ENCODE data around the gene SECISBP2.
A peak's percentile ranks its signal among the peaks of the same experiment; 100 is the strongest.
"Not testable (repeated sequence)": the region's sequence is repeated elsewhere in the genome, so short reads cannot be mapped to it uniquely, and the experiment has no call there.

The SECISBP2 gene

GRCh38 chr9:89310475-89311345 lies 7.6 kb upstream of the SECISBP2 start, which contains the start of gene CKS2:
TSS of gene CKS2 (plus strand) at chr9:89311195. CDS start at chr9:89311293, 98 bp downstream.
- DNase-seq: peak; percentile 99

DNA sequence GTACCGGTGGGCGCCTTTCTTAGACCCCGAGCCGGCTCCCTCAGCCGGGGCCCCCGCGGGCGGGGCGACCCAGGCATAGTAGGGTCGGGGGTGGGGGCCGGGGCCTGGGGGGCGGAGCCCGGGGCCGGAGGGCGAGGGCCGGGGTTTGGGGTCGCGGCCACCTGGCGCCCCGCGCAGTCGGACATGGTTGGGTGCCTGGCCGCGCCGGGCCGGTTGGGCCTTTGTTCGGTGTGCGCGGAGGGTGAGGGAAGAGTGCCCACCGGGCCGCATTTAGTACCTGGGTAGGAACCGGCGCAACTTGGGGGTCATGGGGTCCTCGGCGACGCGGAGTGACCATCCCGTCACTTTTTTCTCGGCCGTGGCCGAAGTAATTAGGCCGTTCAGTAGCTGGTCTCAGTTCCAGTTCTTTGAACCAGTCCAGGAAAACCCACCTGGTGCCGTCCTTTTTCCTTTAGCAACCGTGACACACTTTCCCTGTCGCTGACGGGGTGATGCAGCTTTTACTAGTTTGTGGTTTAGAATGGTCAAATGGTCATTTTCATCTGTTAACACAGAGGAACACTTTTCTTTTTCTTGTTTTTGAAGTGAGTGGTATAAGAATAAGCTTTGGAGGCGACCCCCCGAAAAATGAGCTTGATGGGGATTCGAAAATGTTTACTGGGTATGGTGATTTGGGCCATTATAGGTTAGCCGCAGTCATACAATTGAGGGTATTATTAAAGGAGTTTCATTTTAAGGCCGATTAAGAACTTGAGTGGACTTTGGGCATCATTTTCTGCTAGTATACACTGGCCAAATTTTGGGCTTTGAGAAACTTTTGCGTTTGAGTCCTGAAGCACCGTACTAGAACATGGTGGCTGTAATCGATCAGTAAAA lies 6.7 kb upstream of the SECISBP2 start:
- DNase-seq: no peak

DNA sequence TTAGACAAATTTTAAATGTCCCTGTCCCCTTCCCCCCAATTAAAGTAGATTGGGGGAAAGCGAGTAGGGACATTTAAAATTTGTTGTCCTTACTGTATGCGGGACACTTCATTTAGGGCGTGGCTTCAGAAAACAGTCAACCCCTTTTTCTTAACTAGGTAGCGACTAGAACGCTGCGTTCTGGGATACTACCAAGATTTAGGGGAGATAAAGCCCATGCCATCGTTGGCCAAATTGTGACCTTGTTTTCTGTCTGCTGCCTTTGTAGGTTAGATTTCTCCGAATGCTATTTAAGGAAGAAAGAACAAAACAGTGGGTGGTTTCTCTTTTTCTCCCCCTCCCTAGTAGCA lies 6.1 kb upstream of the SECISBP2 start:
- peak; percentile 15 for DNase-seq

DNA sequence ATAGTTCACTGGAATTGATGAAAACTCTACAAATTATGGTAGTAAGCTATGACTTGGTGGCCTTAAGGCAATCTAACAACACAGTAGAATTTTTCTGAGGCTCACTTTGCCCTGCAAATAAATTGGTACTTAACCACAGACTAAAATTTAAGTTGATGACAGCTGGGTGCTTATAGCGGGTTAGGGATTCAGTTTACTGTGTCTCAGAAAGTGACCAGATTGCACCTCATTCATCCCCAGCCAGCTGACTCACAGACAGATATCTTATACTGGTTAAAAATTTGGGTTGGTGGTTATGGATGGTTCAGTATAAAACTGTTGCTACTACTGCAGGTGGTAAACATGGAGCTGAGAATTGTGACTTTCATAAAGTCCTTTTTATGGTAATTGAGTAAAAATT lies 4.5 kb upstream of the SECISBP2 start:
- no peak for DNase-seq

DNA sequence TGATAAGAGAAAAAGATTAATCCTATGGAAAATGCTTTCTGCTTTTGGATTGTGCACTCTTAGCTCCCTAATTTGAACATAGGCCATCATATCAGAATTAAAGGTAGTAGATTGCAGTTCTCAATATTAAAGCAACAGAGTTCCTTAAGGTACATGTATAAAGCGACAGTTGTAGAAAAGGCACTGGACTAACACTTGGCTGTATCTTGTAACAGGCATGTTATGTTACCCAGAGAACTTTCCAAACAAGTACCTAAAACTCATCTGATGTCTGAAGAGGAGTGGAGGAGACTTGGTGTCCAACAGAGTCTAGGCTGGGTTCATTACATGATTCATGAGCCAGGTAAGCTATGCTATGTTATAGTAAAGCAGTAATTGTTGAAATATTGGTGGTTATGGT lies 3.3 kb upstream of the SECISBP2 start:
- DNase-seq: peak; percentile 4

- no peak for DNase-seq
Observed at GRCh38 chr9:89315482-89315881, 2.8 kb upstream of the SECISBP2 start.

DNA sequence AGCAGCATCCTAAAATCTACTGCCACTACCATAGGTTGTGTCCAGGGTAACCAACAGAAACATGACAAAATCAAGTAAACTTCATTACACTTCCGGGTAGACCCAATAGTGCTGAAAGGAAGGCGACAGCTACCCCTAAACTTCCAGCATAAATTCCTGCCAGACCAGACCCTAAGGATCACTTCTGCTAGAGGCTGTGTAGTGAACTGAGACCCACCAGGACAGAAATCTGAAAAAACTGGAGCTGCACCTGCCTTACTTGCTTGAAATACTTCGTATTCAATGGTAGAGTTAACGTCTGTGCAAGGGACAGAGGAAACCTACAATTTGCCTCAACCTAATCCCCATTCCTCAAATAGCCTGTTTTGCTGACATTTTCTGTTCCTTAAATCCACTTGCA lies 1.0 kb upstream of the SECISBP2 start:
- no peak for DNase-seq

DNA sequence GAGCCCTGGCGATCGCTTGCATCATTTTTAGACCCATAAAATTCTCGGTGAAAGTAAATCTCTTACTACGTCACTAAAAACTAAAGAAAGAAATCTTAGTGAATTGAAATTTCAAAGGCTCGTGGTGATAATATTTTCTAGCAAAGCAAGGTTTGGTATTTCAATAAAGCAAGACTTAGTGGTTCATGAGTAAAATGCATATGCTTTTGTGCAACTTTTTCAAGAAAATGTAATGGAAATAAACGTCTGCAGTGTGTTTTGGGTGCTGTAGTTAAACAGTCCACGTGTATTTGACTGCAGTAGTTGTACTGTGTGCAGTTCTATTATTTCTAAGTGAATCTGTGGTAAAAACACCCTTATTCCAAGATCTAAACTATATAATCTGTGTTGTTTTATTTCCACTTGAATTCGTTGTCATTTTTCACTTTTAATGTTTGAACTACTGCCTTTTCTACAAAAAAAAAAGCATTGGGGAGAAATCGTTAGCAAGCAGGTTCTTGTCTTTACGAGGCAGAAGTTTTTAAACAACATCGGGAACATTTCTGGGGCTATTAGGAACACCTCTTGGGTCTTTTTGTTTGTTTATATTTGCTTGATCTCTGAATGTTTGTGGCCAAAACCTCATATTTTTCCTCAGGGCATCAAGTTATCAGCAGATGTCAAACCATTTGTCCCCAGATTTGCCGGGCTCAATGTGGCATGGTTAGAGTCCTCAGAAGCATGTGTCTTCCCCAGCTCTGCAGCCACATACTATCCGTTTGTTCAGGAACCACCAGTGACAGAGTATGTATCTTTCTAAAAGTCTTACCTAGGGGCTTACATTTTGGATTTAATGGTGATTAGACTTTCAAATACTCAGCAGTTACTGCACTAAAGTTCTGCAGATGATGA lies 960 bp downstream of the SECISBP2 start:
- DNase-seq: no peak

- no peak for DNase-seq
Observed at GRCh38 chr9:89323390-89323789, 5.1 kb downstream of the SECISBP2 start.

DNA sequence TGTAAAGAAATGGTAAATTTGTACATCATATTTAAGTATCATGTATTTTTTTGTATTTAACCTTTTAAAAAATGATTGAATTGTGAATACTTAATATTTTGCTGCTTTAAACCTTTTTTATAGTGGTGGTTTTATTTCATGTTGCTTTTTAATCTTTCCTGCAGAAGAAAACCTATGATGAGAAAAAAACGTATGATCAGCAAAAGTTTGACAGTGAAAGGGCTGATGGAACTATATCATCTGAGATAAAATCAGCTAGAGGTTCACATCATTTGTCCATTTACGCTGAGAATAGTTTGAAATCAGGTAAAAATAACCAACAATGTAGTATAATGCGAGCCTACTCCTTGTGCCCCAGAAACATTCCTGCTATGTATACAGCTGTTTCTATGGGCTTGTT lies 7.4 kb downstream of the SECISBP2 start:
- DNase-seq: no peak

DNA sequence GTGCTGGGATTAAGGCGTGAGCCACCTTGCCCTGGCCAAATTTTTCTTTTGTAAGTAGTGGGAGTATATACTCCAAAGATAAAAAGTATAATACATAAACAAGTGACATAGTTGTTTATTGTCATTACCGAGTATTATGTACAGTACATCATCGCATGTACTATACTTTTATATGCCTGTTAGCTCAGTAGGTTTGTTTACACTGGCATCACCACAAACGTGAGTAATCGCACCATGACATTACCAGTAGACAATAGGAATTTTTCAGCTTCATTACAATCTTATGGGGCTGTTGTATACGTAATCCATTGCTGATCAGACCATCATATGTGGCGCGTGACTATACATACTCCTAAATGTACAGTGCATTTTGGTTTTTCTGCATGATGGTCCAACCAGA lies 9.8 kb downstream of the SECISBP2 start:
- no peak for DNase-seq

- no peak for DNase-seq
Observed at GRCh38 chr9:89329917-89330316, 11.6 kb downstream of the SECISBP2 start.

GRCh38 chr9:89330513-89330912 lies 12.2 kb downstream of the SECISBP2 start:
- DNase-seq: no peak

GRCh38 chr9:89339807-89340206 lies 21.5 kb downstream of the SECISBP2 start:
- DNase-seq: no peak

- no peak for DNase-seq
Observed at GRCh38 chr9:89340332-89340731, 22.0 kb downstream of the SECISBP2 start.

DNA sequence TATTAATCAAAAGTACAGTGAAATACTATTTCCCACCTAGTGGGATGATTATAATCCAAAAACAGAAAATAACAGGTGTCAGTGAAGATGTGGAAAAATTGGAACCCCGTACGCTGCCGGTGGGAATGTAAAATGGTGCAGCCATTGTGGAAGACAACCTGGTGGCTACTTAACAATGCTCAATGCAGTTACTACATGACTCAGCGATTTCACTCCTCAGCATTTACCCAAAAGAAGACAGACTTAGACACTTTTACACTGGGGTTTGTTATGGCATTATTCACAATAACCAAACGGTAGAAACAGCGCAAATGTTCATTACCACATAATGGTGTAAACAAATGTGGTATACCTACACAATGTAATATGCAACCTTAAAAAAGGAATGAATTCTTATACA lies 23.9 kb downstream of the SECISBP2 start:
- DNase-seq: no peak

GRCh38 chr9:89342948-89343347 lies 24.6 kb downstream of the SECISBP2 start:
- DNase-seq: no peak

DNA sequence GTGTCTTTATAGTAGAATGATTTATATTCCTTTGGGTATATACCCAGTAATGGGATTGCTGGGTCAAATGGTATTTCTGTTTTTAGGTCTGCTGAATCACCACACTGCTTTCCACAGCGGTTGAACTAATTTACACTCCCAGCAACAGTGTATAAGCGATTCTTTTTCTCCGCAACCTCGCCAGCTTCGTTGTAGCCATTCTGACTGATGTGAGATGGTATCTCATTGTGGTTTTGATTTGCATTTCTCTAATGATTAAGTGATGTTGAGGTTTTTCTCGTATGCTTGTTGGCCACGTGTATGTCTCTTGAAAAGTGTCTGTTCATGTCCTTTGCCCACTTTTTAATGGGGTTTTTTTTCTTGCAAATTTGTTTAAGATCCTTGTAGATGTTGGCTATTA lies 25.5 kb downstream of the SECISBP2 start:
- DNase-seq: not testable (repeated sequence)

- DNase-seq: no peak
Observed at GRCh38 chr9:89345476-89345875, 27.2 kb downstream of the SECISBP2 start.

DNA sequence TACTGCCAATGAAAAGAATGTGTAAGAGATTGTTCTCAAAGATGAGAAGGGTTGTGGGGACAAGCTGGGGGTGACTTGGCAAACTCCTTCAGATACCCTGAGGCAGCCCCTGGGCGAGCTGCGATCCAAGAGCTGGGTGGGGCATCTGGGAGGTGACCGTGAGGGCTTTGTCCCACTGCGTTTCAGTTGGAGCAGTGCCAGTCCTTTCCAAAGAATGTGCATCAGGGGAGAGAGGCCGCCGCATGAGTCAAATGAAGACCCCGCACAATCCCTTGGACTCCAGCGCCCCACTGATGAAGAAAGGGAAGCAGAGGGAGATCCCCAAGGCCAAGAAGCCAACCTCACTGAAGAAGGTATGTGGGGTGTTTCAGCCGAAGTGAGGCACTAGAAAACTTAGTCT lies 28.4 kb downstream of the SECISBP2 start:
- DNase-seq: no peak

DNA sequence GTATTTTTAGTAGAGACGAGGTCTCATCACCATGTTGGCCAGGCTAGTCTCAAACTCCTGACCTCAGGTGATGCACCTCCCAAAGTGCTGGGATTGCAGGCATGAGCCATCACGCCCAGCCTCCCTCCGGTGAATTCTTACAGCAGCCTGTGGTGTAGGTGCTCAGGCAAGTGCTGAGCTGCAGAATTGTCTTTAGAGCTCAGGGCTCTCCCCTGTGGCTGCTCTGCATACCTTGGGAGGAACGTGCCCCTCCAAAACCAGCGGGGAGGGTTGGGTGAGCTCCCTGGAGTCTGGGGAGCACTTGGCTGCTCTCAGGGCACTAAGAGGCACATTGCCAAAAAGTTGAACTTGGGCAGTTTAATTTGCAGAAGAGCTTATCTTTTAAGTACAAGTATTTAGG lies 29.4 kb downstream of the SECISBP2 start:
- no peak for DNase-seq

GRCh38 chr9:89349607-89350006 lies 31.3 kb downstream of the SECISBP2 start:
- DNase-seq: no peak

DNA sequence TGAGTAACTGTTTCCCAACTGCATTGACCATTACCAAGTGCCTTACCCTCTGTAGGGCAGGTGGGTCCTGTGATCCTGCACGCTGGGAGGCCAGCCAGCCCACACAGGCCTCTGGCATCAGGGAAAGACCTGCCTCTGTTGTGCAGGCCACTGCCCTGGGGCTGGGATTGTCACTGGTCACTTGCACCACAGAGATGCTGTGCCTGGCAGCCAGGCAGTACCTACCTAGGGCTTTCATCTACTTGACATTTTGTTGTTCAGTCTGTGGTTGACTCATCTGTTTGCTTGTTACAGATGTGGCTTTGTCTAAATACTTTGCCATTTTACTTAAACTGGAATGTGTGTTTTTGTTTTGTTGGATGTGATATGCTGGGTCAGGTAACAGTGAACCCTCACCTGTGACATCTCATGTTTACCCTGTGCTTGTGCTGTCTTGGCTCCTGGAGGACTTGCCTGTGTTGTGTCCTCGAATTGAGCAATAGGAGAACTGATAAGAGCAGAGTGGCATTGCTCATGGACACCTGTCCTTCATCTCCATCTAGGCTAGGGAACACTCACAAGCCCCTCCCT lies 32.8 kb downstream of the SECISBP2 start:
- DNase-seq: peak; percentile 31
